BE2C (cell line): Measurements from ENCODE around the gene KCTD17.
A peak's percentile ranks its signal among the peaks of the same experiment; 100 is the strongest.

ENCODE experiments used
- DNase-seq: peaks from one replicate; pipeline ENCODE4 v3.0.0-alpha.2; 2020
- H3K27me3 ChIP-seq: fragments of 250-450 bp; sonication (Bioruptor Pico); 2 replicates; pipeline ENCODE4 v1.5.1; 2020; ENCODE audit warnings: mild to moderate bottlenecking
- H3K36me3 ChIP-seq: fragments of 250-450 bp; sonication (Bioruptor Pico); 2 replicates; pipeline ENCODE4 v1.5.1; 2020; ENCODE audit warnings: mild to moderate bottlenecking
- H3K4me1 ChIP-seq: fragments of 250-450 bp; sonication (Bioruptor Pico); 2 replicates; pipeline ENCODE4 v1.5.1; 2020
- H3K4me3 ChIP-seq: 2 replicates; pipeline ENCODE4 v1.5.1; 2011; ENCODE audit warnings: low read depth, low read length
- H3K9me3 ChIP-seq: fragments of 250-450 bp; sonication (Bioruptor Pico); 2 replicates; pipeline ENCODE4 v1.5.1; 2020
- CTCF ChIP-seq: IDR thresholded peaks from 2 replicates; pipeline ENCODE4 v1.5.1; 2012; ENCODE audit warnings: mild to moderate bottlenecking, low read depth, low read length

Gene KCTD17

DNA sequence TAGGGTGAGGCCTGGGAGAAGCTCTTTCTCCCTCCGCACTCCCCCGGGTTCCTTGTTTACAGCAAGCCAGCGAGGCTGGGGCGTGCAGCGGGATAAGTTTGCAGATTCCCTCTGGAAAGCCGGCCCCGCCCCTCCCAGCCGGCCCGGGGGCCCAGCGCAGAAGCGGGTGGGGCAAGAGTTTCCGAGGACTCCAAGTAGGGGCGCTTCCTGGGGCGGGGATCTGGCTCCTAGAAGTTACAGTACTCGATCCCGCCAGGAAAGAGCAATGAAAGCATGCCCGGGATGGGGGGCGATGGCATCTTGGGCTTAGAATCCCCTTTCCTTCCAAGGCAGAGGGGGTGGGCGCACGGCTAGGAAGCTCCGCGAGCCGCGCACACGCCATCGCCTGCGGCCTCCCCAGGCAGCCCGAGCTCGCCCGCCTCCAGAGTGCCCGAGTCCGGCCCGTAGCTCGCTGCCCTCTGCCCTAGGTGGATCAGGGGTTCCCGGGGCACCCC is 32.7 kb upstream of the KCTD17 start:
- H3K9me3 ChIP-seq, result no peaks in the 10 kb centered on the region
- peak overlapping the region; percentile 67 for H3K4me3 ChIP-seq
- TF ChIP-seq CTCF, result no peak
- peak; percentile 48 for DNase-seq
- peaks cover 6% of the 10 kb centered on the region for H3K4me1 ChIP-seq
- no peaks in the 10 kb centered on the region for H3K27me3 ChIP-seq
- peaks cover 22% of the 10 kb centered on the region for H3K36me3 ChIP-seq

DNA sequence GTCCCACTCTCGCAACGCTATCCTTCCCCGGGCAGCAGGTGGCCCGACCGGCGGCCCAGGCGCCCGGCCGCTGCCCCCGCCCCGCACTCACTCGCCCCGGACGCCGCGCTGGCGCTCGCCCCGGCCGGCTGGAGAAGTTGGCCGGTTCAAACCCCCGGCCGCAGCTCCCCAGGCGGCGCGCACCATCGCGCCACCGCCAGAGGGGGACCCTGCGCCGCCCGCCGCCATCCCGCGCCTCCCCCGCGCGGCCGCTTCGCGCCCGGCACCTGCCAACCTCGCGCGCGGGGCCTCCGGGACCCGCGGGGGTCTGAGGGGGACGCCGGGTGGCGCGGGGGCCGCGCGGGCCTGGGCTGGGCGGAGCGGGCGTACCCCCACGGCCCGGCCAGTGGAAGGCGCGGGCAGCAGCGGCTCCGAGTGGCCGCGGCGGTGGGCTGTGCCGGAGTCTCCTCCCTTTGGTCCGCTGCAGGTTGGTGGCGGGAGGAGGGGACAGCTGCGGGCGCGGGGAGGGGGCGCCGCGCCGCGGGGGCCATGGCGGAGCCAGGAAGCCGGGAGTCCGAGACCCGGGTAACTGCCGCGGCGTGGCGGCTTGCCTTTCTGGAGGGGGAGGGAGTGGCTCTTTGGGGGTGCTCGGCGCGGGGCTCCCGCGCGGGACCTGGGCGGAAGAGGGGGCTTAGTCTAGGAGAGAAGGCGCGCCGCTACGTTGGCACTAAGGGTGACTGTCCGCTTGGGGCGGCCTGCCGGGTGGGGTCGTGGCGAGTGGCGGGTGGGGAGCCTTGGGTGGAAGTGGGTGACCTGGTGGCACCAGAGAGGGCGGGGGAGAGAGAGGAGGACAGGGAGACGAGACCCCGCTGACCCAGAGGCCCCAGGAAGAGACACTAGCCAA is 32.0 kb upstream of the KCTD17 start, which contains the start of the genes MPST and TST:
Gene MPST, plus strand, starts transcription at position 434 of the 883 bp plus-strand sequence. Its CDS starts 95 bp downstream, at position 529.
Gene TST, minus strand, starts transcription at position 139 of the 883 bp plus-strand sequence. CDS start 715 bp downstream, outside the sequence.
- H3K4me1 ChIP-seq, result peaks cover 6% of the 10 kb centered on the region
- peaks cover 29% of the 10 kb centered on the region for H3K36me3 ChIP-seq
- H3K9me3 ChIP-seq, result no peaks in the 10 kb centered on the region
- no peak; the same call in 1 of the 2 replicates for TF ChIP-seq CTCF
- peak within 1 kb of the TSS; percentile 73 for H3K4me3 ChIP-seq
- H3K27me3 ChIP-seq, result no peaks in the 10 kb centered on the region
- peak; percentile 89 for DNase-seq

DNA sequence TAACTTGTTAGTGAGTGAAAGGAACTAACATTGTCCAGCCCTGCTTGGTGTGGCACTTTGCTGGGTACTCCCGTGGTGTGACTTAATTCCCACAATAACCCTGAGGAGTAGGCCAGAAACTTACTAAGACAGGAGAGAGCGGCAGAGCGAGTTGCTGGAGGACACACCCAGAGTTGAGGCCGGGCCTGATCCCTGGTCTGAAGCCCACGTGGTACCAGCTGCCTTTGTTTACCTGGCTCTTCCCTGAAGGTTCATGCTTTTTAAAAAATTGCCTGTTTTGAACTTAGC is 31.4 kb upstream of the KCTD17 start:
- Histone ChIP-seq H3K4me3 (peak overlapping the region; percentile 73), H3K9me3 (no peaks in the 10 kb centered on the region), H3K4me1 (peaks cover 6% of the 10 kb centered on the region), H3K36me3 (peaks cover 35% of the 10 kb centered on the region), H3K27me3 (no peaks in the 10 kb centered on the region)
- no peak for TF ChIP-seq CTCF
- DNase-seq, result peak; percentile 32

DNA sequence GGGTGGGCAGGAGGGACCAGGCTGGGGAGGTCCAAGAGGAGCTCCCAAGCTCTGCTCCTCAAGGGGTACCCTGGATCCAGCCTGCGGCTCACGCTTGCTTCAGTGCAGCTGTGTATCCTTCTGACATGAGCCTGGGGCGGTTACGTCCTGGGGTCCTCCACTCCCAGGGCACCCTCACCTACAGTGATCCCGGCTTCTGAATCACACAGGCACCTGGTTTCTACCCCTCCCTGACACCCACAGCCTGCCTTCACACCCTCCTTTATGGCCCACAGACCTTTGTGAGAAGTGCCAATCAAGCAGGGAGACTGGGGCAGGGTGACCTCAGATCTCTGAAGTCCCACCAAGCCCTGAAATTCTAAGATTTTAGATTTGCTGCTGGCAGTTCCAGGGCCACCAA is 30.5 kb upstream of the KCTD17 start:
- DNase-seq, result no peak
- Histone ChIP-seq H3K36me3 (peaks cover 44% of the 10 kb centered on the region), H3K27me3 (no peaks in the 10 kb centered on the region), H3K9me3 (no peaks in the 10 kb centered on the region), H3K4me1 (peaks cover 6% of the 10 kb centered on the region), H3K4me3 (no peak overlapping the region)
- TF ChIP-seq CTCF, result no peak

DNA sequence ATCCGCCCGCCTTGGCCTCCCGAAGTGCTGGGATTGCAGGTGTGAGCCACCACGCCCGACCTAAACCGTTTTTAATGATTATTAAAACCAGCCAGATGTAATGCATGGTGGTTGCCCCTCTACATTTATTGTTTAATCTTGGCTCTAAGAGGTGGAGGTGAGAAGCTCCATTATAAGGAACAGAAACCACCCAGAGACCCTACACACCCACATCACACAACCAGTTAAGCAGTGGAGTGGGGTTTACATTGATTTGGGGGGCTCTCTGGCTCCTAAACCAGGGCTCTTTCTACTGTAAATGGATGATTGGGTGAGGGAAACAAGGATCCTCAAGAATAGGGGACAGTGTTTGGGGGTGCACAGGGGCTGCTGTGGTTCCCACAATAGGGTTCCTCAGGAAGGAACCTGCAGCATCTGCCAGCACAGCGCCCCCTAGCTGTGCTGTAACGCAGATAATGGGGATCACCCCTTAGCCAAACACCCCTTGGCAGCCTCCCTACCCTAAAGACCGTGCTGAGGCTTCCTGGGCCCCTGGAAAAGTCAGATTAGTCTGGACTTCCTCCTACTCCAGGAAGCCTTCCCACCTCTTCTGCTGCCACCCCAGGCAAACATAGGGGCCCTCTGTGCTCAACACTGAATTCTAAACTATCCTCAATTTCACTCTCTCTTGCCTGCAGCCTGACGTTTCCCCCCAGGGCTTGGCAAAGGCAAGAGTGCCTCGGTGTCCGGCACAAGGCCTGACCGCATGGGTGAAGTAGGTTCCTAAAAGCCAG is 29.6 kb upstream of the KCTD17 start:
- TF ChIP-seq CTCF, result peak; percentile 77
- peak; percentile 54 for DNase-seq
- H3K36me3 ChIP-seq, result peaks cover 50% of the 10 kb centered on the region
- H3K4me1 ChIP-seq, result peaks cover 6% of the 10 kb centered on the region
- no peaks in the 10 kb centered on the region for H3K9me3 ChIP-seq
- no peak overlapping the region for H3K4me3 ChIP-seq
- H3K27me3 ChIP-seq, result no peaks in the 10 kb centered on the region
